ENCODE measurements around the gene WNK1.
"Not testable (repeated sequence)": the region's sequence is repeated elsewhere in the genome, so short reads cannot be mapped to it uniquely, and the experiment has no call there.

The WNK1 gene

DNA sequence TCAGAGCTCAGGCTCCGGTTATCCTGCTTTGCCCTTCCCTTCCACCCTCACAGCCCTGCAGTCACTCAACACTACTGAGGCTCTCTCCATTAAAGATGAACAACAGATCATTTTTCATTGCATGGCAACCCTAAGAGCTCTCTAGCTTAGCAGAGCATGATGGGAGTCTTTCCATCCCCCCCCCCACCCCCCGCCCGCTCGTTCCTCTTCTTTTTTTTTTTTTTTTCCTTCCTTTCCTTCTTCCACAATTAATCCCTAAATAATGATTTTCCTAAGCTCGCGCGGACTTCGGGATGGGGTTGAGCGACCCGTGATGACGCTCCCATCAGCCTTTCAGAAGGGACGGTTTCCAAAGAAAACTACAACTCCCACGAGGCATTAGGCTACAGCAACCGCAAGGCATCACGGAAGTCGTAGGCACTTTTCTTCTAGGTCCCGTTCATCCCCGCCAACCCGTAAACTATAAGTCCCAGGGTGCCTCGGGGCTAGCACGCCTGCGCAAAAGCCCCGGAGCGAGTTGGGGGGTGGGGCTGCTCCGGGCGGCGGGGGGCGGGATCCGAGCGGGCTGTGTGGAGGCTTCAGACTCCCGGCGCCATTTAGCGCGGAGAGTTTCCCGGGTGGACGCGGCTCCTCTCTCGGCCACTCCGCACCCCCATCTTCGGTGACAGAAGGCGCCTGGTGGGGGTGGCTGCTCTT lies at the start of gene WNK1:
TSS of gene WNK1 (plus strand) at position 581 of the 696 bp plus-strand sequence. CDS start 987 bp downstream, outside the sequence.
- DNase-seq, result peak; percentile 100

DNA sequence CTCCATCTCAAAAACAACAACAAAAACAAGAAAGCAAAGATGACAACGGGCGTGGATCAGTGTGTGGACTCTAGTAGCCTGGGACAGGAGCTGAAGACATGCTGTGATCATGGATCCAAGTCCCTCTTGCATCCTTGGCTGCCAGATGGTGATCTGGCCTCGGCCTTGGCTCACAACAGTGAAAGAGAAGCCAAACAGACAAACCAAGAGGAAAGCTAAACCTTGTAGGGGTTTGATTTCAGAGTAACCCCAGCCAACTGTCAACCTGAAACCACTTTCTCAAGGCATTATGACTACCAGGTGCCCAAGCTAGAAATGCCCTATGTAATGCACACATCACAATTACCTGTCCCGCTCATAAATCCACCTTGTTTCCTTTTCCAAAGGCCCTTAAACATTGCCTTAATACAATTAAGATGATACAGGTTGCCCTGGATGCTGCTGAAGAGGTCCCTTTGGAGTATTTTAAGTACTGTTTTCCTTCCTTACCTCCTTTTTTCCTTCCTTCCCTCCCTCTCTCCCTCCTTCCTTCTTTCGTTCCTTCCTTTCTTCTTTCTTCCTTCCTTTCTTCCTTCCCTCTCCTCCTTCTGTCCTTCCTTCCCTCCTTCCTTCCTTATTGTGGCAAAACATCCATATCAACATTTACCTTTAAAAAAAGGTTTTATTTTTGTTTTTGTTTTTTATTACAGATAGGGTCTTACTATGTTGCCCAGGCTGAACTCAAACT lies 47.7 kb upstream of the WNK1 start:
- DNase-seq, result no peak

DNA sequence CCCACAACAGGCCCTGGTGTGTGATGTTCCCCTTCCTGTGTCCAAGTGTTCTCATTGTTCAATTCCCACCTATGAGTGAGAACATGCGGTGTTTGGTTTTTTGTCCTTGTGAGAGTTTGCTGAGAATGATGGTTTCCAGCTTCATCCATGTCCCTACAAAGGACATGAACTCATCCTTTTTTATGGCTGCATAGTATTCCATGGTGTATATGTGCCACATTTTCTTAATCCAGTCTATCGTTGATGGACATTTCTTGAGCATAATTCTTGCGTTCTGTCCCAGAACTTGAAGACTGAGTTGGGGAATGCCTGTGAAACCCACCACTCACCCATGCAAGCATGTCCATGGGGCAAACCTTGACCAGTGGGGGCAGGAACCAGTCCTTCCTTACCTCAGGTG lies 44.3 kb upstream of the WNK1 start:
- not testable (repeated sequence) for DNase-seq

DNA sequence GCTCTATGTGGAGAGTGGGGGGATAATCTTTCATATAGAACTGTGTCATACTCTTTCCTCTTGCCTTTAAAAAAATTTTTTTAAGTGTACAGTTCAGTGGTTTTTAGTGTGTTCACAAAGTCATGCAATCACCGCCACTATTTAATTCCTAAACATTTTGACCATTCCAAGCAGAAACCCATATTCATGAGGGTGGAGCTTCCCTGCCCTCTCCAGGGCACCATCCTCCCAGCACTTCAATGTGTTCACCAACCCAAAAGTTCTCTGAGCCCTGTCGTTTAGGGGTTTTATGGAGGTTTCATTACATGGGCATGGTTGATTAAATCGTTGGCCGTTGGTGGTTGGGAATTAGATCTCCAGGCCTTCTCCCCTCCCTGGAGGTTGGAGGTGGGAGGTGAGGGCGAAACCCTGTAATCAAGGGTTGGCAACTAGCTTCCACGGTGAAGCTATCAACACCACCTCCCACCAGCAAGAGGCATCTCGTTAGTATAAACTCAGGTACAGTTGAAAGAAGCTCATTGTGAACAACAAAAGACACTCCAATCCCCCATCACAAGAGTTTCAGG lies 42.8 kb upstream of the WNK1 start:
- no peak for DNase-seq

DNA sequence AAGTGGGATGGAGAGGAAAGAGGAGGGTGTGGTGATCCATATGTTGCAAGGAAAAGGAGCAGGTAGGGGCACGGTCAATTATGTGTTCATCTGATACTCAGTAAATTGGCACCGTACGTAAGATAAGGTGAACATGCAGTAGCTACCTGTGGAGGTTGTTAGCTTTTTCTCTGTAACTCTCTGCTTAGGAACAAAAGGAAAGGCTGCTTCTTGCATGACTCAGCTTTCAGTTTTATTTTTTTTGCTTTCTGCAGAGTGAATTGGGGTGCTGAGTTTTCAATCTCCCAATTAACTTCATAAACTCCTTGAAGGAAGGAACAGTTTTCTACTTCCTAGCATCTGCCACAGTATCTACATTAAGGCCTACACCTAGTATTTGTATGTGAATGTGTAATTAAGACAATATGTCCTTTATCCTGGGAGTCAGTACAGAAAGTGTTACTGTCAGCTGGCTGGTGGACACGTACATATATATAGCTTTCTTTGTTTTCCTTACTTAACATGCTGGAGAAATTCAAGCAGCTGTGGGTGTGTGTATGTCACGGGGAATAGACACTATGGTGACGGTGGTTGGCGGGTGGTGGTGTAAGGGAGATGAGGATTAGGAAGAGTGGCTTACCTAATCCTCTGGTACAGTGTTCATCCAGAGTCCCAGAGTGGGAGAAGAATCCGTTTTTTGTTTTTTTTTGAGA lies 40.1 kb upstream of the WNK1 start:
- no peak for DNase-seq

DNA sequence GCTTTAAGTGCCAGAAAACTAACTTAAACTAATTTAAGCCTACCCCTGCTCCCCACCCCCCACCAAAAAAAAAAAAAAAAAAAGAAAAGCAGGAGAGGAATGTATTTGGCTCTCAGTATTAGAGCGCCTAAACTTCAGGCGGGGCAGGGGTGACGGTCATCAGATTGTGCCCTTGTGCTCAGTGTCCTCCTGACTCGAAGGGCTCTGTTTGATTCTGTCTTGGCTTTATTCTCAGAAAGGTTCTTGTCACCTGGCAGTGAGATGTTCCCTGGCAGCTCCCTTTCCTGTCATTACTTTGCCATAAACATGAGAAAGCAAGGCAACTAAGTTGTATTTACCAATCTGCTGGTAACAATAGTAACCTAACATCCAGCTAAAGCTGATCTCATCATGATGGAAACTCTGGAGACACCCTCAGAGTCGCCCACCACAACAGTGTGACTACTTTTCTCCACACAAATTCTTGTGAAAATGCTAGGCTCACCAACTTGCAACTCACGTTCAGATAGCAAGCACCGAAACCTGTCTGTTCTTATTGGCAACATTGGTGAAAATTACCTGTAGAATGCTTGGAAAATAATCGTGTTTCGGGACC lies 39.0 kb upstream of the WNK1 start:
- no peak for DNase-seq

DNA sequence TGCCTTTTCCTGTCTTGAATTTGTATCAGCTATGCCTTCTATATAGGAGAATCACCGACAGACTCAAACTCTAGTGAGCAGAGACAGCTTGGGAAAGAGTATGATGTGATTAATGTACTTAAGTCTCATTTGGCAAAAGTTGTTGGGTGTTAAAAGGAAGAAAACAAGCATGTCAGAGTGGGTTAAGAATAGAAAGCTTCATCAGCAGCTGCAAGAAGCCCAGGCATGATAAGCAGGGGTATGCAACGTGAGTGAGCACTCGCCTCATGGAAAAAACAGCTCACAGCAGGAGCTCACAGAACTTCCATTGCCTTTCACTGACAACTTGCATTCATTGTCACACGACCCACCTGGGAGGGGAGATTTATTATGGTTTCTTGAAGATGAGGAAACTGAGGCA lies 35.9 kb upstream of the WNK1 start:
- DNase-seq, result no peak

DNA sequence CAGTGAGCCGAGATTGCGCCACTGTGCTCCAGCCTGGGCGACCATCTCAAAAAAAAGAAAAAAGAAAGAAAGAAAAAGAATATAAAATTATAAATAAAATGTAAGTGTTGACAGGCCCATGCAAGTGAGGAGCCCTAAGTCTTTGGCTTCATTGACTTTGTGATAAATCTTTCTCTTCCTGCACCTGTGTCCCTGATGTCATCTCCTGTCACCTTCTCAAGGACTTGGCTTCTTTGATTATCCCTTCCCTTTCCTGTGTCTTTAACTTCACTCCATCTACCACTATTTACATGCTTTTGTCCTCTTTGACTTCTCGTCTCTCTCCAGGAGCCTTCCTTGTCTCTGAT lies 33.6 kb upstream of the WNK1 start:
- no peak for DNase-seq

DNA sequence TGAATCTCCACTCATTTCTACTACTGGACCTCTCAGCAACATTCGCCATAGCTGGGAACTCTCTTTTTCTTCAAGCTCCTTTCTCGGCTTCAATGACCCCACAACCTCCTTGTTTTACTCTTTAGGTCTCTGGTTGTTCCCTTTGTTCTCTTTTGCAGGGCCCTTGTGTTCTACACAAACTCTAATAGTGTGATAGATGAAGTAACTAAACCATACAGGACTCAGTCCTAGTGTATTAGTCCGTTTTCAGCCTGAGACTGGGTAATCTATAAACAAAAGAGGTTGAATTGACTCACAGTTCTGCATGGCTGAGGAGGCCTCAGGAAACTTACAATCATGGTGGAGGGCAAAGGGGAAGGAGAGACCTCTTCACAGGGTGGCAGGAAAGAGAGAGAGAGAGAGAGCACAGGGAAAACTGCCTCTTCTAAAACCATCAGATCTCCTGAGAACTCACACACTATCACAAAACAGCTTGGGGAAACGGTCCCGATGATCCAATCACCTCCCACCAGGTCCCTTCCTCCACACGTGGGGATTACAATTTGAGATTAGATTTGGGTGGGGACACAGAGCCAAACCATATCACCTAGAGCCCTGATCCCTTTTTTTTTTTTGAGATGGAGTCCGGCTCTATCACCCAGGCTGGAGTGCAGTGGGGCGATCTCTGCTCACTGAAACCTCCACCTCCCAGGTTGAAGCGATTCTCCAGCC lies 32.0 kb upstream of the WNK1 start:
- no peak for DNase-seq

DNA sequence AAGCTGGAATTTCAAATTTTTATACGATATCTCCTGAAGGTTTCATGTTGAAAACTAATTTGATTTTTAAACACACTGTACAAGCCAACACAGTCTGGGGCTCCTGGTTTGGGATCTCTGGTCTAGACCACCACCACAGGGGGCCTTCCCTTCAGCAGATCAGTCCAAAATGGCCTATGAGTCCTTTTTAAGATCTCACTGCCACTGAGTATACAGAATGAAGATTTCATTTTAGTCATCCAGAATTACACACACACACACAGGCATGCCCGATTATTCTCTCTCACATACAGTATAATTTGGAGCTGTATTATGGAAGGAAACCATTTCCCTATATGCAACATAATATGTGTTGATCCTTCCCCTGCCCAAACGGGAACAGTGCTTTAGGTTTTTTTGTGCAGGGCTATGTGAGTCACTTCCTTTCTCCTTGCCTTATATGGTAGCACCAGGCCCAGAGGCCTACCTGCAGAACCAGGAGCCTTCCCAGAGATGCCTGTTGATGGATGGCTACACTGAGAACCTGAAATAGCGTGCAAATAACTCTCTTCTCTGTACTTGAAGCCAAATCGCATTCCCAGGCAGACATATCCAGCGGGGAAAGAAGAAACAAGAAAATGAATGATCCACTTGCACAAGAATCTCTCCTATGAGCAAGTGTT lies 28.1 kb upstream of the WNK1 start:
- DNase-seq, result no peak

DNA sequence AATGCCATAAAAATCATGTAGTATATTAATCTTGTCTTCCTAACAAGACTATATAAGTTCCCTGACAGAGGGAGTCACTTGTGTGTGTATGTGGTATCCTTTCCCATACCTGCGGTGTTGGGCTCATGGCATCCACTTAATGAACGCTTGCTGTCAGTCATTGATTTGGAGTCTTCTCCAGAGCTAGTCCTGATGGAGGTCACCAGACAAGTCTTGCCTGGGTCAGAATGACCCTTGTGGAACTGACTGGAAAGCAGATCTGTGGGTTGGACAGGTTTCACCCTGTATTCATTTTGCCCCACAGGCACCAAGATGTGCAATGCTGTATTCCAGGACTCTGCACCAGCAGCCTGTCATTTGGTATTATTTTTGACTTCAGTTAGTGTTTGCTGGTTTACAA lies 27.3 kb upstream of the WNK1 start:
- DNase-seq, result no peak

DNA sequence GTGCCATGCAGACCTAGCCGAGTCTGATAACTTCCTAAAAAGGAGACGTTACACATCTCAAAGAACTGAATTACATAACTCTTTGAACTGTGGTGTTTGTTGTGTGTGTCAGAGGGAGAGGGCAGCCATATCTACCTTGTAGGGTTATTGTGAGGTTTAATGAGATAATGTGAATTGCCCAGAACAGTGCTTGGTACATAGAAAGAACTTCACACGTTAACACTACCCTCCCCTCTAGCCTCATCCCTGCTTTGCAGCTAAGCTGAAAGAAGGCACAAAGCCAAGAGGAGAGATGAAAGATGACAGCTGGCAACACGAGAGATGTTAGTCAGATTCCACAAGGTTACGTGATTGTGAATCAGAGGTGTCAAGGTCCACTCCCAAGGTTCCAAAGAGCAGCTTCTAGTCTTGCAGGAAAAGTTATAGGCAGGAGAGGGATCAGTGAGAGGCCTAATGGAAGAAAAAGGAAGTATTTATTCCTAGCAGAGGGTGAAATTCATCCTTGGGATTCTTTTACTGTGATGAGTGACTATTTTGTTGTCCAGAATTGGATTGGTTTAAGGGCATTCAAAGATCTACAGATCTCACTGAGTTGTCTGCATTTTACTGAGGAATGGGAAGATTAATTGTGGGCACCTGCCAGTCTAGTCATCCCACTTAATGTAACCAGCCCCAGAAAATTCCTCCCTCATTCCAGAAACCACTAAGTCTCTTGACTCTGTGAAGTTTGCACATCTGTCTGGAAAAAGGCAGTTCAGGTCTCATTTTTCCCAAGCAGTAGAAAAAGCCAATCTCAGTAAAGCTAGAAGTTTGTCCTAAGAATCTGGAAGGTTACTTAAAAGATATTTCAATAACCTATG lies 25.9 kb upstream of the WNK1 start:
- DNase-seq, result no peak

DNA sequence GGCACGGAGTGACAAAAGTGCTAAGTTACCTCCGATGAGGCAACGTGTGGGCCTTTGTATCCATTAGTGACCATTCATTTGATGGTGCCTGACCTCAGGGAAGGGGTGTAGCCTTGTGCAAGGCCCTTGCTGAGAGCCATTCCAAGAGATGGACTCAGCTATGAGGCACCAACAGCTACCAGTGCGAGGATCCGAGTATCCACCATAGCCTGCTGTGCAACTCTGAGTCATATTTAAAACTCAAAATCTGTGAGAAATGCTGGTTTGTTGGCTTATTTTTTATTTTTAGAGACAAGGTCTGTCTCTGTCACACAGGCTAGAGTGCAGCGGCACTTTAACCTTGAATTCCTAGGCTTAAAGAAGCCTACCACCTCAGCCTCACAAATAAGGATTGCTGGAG lies 25.1 kb upstream of the WNK1 start:
- no peak for DNase-seq

DNA sequence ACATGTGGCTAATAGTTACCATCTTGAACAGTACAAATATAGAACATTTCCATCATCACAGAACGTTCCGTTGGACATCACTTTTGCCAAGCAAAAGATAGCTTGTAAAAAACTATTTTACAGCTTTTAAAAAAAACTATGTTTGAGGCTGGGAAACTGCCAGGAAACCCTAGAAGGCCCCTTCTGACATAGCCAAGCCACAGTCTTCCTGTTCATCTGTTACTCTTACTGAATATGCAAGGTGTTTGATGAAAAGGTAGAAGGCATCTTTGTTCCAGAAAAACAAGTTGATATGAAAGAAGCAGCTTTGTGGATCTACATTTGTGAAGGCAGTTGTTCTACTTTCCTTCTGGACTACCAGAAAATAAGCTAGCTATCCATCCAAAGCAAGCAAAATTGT lies 23.6 kb upstream of the WNK1 start:
- no peak for DNase-seq

DNA sequence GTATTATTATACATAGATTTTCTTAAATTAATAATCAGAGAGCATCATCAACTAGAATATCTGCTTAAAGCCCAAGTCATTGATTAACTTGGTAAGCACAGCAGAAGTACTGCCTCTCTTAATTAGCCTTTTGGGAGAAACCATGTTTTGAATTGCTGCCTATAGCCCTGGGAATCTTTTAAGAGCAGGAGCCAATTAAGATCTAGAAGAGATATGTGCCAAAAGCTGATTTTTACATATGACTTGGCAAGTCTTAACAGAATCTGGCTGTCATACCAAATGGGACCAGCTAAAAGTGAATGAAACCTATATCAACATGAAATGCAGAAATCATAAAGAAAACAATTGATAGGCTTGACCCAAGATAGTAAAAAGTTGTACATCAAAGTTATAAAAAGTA lies 23.2 kb upstream of the WNK1 start:
- DNase-seq, result no peak

DNA sequence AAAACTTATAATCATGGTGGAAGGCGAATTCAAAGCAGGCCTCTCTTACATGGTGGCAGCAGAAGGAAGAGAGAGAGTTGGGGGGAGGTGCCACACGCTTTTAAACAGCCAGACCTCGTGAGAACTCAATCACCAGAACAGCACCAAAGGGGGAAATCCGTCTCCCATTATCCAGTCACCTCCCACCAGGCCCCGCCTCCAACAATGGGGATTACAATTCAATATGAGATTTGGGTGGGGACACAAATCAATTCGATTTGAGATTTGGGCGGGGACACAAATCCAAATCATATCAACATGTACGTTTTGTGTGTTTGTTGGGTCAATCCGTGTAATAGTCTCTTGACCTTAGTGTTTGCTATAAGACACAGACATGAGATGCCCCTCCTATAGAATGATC lies 21.8 kb upstream of the WNK1 start:
- DNase-seq, result no peak

DNA sequence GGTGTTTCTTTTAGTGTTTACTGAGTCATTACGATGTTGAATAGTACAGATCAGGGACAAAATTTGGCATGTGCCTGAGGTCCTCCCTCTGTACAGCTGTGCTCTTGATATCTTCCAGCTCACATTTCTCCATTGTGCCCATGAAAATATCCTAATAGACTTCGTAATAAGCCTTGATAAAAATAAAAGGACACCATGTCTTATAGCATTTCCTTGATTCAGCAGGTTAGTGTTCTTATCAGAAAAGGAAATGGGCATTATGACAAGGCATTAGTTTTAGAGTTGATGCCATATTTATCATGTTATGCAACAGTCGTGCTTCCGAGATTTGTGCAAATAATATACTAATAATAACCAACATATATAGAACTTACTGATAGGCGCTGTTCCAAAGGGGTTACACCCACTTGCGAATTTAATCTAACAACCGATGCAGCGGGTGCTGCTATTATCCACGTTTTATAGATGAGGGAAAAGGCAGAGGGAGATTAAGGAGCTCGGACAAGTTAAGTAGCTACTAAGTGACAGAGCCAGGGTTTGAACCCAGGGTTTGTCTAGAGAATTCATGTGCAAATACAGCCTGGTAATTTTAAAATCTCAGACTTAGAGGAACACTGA lies 15.1 kb upstream of the WNK1 start:
- no peak for DNase-seq

DNA sequence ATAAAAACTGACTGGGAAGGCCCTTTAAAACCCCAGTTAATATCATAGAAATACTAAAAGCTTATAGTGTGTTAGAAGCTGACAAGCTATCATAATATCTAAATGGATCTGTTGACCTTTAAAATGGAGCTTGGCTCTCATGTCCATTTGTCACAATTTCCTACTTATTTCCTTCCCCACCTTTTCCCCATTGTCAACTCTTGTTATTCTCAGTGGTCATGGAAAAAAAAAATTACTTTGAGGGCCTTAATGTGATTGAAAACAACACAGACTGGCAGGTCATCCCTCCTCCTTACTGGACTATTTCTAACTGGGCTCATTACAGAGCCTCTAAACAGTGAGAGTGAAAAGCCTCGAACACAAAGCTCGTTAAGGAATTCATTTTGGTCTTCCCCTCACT lies 13.7 kb upstream of the WNK1 start:
- no peak for DNase-seq

DNA sequence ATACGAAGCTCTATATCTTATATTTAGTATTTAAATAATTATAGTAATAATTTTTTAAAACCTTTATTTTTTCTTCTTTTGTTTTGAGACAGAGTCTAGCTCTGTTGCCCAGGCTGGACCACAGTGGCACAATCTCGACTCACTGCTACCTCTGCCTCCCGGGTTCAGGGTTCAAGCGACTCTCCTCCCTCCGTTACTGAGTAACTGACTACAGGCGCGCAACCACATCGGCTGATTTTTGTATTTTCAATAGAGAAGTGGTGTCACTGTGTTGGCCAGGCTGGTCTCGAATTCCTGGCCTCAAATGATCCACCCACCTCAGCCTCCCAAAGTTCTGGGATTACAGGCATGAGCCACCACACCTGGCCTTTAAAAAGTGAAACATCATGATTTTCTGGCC lies 13.0 kb upstream of the WNK1 start:
- no peak for DNase-seq

DNA sequence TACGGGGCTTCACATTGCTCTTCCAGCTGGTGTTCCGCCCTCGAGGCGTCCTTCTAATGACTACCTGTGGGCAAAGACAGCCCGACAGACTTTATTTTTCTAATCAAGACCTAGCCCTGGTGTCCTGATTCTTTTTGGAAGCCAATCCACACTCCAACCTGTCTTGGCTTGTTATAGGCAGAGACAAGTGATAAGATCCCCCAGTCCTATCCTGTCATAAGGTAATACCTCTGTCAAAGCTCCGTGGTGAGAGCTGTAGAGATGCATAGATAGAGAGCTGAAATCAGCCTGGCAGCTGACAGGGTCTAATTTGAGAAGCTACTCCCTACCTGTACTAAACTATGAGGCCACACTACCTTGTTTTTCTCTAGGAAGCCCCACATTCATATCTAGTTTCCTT lies 11.5 kb upstream of the WNK1 start:
- no peak for DNase-seq

DNA sequence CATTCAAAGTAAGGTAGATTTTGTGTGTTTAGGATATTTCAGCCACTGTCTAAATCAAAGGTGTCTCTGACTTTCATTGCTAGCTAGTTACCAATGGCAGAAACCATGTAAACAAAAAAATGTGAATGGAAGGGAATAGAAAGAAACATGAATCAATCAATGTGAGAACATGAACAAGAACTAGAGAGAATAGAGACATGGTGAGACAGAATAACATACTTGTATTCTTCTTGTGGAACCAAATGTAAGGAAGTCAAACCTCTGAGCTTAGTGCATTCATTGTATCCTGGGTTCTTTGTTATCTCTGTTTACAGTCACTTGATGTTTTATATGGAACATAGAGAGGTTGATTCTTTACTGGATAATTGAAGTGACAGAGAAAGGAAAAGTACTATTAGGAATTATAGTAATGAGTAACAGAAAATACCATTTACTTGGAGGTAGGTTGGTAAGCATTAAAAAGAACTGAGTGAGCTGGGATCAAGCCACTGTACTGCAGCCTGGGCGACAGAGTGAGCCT lies 2.6 kb upstream of the WNK1 start:
- peak; percentile 51 for DNase-seq
